IPS DF 6.9 (cell line): ENCODE measurements around the gene HIPK2.

ENCODE experiments used
- DNase-seq: peaks from one replicate; pipeline ENCODE4 v3.0.0-alpha.2; 2013; ENCODE audit warnings: low read depth, low spot score
- H3K27ac ChIP-seq: one replicate; pipeline ENCODE4 v1.5.1; 2013; ENCODE audit warnings: low read length, control low read depth
- H3K27me3 ChIP-seq: 2 replicates; pipeline ENCODE4 v1.6.1; 2013; ENCODE audit warnings: mild to moderate bottlenecking, low read length; ENCODE audit not compliant: control insufficient read depth, insufficient read depth
- H3K36me3 ChIP-seq: 2 replicates; pipeline ENCODE4 v1.6.1; 2013; ENCODE audit warnings: low read length; ENCODE audit not compliant: control insufficient read depth, insufficient read depth
- H3K4me1 ChIP-seq: 2 replicates; pipeline ENCODE4 v1.6.1; 2013; ENCODE audit warnings: low read length; ENCODE audit not compliant: control insufficient read depth, insufficient read depth
- H3K4me3 ChIP-seq: 2 replicates; pipeline ENCODE4 v1.5.1; 2013; ENCODE audit warnings: mild to moderate bottlenecking, low read length
- H3K9me3 ChIP-seq: 2 replicates; pipeline ENCODE4 v1.6.1; 2013; ENCODE audit warnings: low read length, inconsistent platforms; ENCODE audit not compliant: control insufficient read depth, insufficient read depth
- WGBS: extraction: QIAGEN DNeasy Blood & Tissue Kit; methylation state at CpG from one replicate; pipeline ENCODE4 v1.1.7; 2013; ENCODE audit warnings: mixed read lengths, missing lambda C conversion rate; ENCODE audit not compliant: insufficient read length, insufficient coverage; 5-methylcytosine and 5-hydroxymethylcytosine counted together

HIPK2 gene

DNA sequence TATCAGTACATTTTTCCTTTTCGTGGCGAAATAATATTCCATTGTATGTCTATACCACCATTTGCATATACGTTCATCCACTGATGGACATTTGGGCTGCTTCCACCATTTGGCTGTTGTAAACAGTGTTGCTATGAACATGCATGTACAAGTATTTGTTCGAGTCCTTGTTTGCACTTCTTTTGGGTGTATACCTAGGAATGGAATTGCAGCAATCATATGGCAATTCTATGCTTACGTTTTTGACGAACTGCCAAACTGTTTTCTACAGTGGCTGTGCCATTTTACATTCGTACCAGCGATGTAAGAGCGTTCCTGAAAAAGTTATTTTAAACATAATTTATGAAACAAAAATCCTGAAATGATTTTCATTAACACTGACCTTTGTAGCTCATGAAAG lies 79.5 kb downstream of the HIPK2 start:
- Histone ChIP-seq H3K4me1 (peaks cover 5% of the 10 kb centered on the region; the same call in 1 of the 2 replicates), H3K4me3 (no peak overlapping the region), H3K9me3 (no peaks in the 10 kb centered on the region), H3K27me3 (no peaks in the 10 kb centered on the region), H3K36me3 (no peaks in the 10 kb centered on the region), H3K27ac (no peak overlapping the region)
- no peak for DNase-seq
- WGBS, result no CpG with 5 or more reads among the region's 9 CpGs

DNA sequence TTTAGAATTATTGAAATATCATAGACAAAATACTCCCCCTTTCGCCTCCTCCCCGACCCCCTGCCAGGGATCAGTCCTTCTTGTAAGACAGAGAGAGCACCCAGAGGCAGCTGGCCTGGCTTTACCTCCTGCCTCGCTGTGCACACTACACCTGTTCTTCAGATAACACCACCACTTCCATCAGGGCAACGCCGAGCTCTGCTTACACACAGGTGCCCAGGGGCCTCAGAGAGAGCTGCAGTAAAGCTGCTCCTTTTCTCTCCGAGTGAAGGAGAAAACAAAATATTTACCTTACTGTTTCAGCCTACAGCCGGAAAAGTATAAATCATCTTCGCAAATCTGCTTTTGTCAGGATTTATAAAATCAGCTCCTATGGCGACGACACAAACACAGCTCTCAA lies 80.7 kb downstream of the HIPK2 start:
- Histone ChIP-seq H3K4me1 (peaks cover 5% of the 10 kb centered on the region; the same call in 1 of the 2 replicates), H3K27ac (no peak overlapping the region), H3K27me3 (no peaks in the 10 kb centered on the region), H3K9me3 (no peaks in the 10 kb centered on the region), H3K4me3 (no peak overlapping the region), H3K36me3 (no peaks in the 10 kb centered on the region)
- no peak for DNase-seq
- WGBS, result no CpG with 5 or more reads among the region's 10 CpGs

DNA sequence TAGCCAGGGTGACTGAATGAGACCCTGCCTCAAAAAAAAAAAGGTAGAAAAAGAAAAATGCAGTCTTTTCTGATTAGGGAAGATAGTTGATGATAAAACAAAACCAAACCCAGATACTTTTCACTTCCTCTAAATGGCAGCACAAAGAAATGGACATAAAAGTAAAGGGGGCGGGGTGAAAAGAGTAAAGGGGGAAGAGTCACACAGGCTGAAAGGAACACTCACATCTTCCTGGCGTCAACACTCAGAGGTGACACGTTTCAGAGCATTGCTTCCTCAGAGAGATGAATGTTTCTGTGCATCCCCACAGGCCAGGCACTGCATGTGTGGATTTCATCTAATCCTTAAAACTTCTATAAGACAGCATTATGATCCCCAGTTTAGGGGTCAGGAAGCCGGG lies 81.2 kb downstream of the HIPK2 start:
- Histone ChIP-seq H3K36me3 (no peaks in the 10 kb centered on the region), H3K9me3 (no peaks in the 10 kb centered on the region), H3K4me3 (no peak overlapping the region), H3K27ac (no peak overlapping the region), H3K27me3 (no peaks in the 10 kb centered on the region), H3K4me1 (peaks cover 5% of the 10 kb centered on the region; the same call in 1 of the 2 replicates)
- DNase-seq, result no peak
- WGBS, result no CpG with 5 or more reads among the region's 4 CpGs

DNA sequence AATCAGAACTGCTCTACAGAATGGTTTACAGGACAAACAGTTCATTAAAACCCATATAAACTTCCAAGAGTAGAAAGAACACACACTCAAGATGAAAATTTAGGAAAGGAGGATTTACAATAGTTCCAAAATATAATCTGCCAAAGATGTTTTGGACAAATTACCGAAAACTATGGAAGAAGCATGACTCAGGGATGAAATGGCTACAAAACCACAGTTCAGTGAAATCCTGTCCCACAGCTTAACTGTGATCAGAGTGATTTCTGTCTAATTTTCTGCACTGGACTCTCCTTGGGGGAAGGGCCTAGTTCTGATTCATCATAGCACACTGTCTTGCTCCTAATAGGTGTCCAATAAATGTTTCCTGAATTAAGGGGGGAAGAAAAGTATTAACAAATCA lies 82.2 kb downstream of the HIPK2 start:
- Histone ChIP-seq H3K4me1 (peaks cover 5% of the 10 kb centered on the region; the same call in 1 of the 2 replicates), H3K4me3 (no peak overlapping the region), H3K27me3 (no peaks in the 10 kb centered on the region), H3K27ac (no peak overlapping the region), H3K9me3 (no peaks in the 10 kb centered on the region), H3K36me3 (no peaks in the 10 kb centered on the region)
- no peak for DNase-seq
- no CpG with 5 or more reads among the region's 1 CpG for WGBS

DNA sequence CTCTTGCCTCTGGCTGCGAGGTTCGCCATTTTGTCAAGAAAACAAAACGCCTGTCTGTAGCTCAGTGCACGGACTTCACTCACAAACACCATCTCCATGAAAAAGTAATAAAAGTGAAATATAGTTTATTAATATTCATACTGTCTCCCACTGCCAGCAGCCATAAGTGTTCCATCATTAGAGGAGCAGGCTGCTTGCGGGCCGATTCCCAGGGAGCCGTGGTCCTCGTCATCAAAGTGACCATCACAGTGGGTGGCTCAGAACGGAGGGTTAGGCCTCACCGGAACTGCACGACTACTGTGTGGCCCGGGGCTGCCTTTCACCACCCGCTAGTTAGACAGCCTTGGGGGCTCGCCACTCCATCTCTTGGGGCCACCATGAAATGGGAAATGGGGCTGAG lies 82.7 kb downstream of the HIPK2 start:
- WGBS, result no CpG with 5 or more reads among the region's 14 CpGs
- H3K27ac ChIP-seq, result no peak overlapping the region
- H3K4me3 ChIP-seq, result no peak overlapping the region
- peaks cover 3% of the 10 kb centered on the region; the same call in 1 of the 2 replicates for H3K4me1 ChIP-seq
- H3K27me3 ChIP-seq, result no peaks in the 10 kb centered on the region
- DNase-seq, result no peak
- no peaks in the 10 kb centered on the region for H3K9me3 ChIP-seq
- H3K36me3 ChIP-seq, result no peaks in the 10 kb centered on the region

DNA sequence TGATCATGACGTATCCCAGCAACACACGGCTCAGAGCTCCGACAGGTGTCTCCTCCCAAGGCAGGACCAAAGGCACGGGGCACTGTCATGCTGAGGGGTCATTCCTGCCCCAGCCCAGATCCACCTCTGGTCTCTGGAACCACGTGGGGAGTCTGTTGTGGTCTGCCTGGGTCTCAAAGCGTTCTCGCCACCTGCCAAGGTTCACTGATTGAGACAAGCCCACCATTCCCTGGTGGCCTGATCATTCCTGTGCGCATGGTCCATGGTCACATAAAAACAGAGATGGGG lies 83.5 kb downstream of the HIPK2 start:
- Histone ChIP-seq H3K9me3 (no peaks in the 10 kb centered on the region), H3K27me3 (no peaks in the 10 kb centered on the region), H3K36me3 (no peaks in the 10 kb centered on the region), H3K4me3 (no peak overlapping the region), H3K4me1 (peaks cover 1% of the 10 kb centered on the region; the same call in 1 of the 2 replicates), H3K27ac (no peak overlapping the region)
- no peak for DNase-seq
- no CpG with 5 or more reads among the region's 8 CpGs for WGBS

DNA sequence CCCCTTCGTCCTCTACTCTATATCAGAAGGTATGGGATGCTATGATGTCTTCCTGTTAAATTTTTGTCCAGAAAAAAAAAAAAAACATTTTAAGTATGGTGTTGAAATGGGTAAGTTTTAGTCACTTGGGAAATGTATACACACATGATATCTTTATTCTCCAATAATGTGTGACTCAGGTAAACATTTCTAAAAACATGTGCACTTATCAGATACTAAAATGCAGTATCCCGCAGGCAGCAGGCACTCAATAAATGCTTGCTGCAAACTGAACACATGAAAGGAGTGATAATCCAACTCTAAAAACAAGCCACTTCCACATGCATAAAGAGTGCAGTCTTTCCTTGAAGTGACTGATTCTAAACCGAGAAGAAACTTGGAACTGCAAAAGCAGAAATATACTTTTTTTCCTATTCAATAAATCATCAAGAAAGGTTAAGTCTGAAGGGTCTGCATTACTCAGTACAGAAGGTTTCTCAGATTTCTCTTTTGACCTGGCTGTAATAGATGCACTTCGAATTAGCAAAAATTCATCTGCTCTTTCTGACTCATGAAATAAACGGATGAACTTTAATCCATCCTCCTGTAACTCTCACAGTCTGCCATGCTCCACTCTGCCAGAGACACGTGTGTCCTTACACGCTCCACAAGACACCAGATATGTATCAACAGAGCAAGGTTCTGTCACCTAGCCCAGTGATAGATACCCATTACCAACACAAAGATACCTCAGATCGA lies 84.0 kb downstream of the HIPK2 start:
- no peak for DNase-seq
- Histone ChIP-seq H3K27me3 (no peaks in the 10 kb centered on the region), H3K27ac (no peak overlapping the region), H3K9me3 (no peaks in the 10 kb centered on the region), H3K36me3 (no peaks in the 10 kb centered on the region), H3K4me1 (peaks cover 1% of the 10 kb centered on the region; the same call in 1 of the 2 replicates), H3K4me3 (no peak overlapping the region)
- no CpG with 5 or more reads among the region's 8 CpGs for WGBS

DNA sequence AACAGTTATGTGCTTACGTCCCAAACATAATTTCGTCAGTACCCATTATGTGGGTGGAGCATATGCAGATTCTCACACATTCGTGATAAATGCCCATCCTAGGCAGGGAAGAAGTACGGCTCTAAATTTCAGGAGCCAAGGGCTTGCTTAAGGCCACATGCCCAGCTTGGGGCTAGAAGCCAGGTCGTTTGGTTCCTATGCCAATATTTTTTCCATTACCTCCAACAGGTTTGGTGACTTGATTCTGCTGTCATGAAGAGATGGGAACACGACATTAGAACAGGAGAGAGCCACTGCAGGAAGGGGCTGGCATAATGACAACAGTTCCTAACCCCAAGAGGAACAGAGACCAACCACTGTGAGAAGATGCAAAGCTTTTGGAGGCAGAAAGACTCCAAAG lies 85.1 kb downstream of the HIPK2 start:
- no peak overlapping the region for H3K27ac ChIP-seq
- DNase-seq, result no peak
- H3K36me3 ChIP-seq, result no peaks in the 10 kb centered on the region
- no CpG with 5 or more reads among the region's 6 CpGs for WGBS
- no peaks in the 10 kb centered on the region for H3K9me3 ChIP-seq
- H3K27me3 ChIP-seq, result no peaks in the 10 kb centered on the region
- H3K4me1 ChIP-seq, result peaks cover 1% of the 10 kb centered on the region; the same call in 1 of the 2 replicates
- no peak overlapping the region for H3K4me3 ChIP-seq

DNA sequence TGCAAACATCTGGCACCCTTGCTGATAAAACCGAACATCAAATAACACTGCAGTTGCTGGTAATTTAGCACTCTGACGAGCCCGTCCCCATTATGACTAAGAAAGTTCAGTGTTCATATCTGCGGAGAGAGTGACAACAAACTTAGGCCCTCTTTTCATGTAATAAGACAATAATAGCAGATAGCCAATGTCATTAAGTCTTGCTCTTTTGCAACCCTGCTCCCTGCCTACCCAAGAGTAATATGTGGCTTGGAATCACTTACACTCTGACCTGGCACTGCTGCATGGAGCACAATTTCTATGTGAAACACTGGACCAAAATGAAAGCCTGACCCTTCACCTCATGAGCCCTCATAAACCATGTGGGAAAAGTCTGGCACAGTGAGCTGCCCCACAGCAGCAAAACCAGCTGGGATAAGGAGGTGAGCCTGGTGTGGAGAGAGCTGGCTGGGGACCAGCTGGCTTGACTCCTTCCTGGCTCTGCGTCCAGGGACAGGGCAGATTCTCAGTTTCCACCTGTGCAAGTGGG lies 86.5 kb downstream of the HIPK2 start:
- Histone ChIP-seq H3K27ac (no peak overlapping the region), H3K9me3 (no peaks in the 10 kb centered on the region), H3K4me3 (no peak overlapping the region; the same call in 1 of the 2 replicates), H3K36me3 (no peaks in the 10 kb centered on the region), H3K27me3 (no peaks in the 10 kb centered on the region), H3K4me1 (peaks cover 1% of the 10 kb centered on the region; the same call in 1 of the 2 replicates)
- no peak for DNase-seq
- no CpG with 5 or more reads among the region's 5 CpGs for WGBS

DNA sequence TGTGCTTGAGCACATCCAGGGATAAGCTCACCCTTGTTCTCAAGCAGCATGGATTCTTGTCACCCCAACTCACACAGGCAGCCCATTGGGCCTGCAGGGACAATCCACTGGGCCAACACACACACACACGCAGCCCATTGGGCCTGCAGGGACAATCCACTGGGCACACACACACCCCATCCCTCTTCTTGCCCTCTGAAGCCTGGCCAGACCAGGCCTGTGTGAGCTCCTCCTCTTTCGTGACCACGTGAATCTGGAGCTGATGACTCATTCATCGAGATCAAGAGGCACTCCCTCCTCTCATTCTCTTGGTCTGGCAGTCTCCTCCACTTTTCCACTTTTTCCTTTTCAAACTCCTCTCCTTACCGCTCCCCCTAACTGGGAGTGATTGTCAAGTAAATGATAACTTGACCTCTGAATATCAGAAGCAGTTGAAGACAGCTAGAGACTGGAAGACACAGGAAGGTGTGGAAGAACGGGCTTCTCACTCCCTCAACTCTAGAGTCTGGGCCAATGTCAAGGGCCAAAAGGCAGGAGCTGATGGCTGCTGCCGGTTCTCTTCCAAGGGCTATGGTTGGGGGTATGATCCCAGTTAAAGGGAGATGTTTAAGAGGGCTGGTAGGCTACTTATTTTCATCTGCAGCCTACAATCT lies 89.7 kb downstream of the HIPK2 start:
- DNase-seq, result no peak
- no CpG with 5 or more reads among the region's 7 CpGs for WGBS
- Histone ChIP-seq H3K4me3 (no peak overlapping the region), H3K27ac (no peak overlapping the region), H3K27me3 (no peaks in the 10 kb centered on the region), H3K4me1 (peaks cover 1% of the 10 kb centered on the region; the same call in 1 of the 2 replicates), H3K36me3 (no peaks in the 10 kb centered on the region), H3K9me3 (no peaks in the 10 kb centered on the region)
